Stimulated activated naive CD8-positive, alpha-beta T cell treated with anti-CD3 and anti-CD28 coated beads, Interleukin-15, amount 100 ng/mL, for 72 hours (primary cell): ENCODE data around the gene DFFB.
"Not testable (repeated sequence)": the region's sequence is repeated elsewhere in the genome, so short reads cannot be mapped to it uniquely, and the experiment has no call there.

ENCODE experiments used
- ATAC-seq: fragments of 150-1000 bp; cut with Tn5 transposase; 2 replicates; pipeline ENCODE4 v1.10.0; 2021; ENCODE audit warnings: mild to moderate bottlenecking, moderate library complexity
- DNase-seq, 2 donors: peaks; one replicate each; pipeline ENCODE4 v3.0.0; 2021 to 2022
- H3K27ac Mint-ChIP-seq, 2 donors: one replicate each; pipeline ENCODE4 v1.8.0; 2022; ENCODE audit warnings: mild to moderate bottlenecking in 2 of 2, mixed read lengths in 2 of 2, moderate library complexity in 2 of 2
- H3K27me3 Mint-ChIP-seq: one replicate; pipeline ENCODE4 v1.8.0; 2022; ENCODE audit warnings: mixed read lengths
- H3K4me1 Mint-ChIP-seq: one replicate; pipeline ENCODE4 v1.8.0; 2022; ENCODE audit warnings: mild to moderate bottlenecking, mixed read lengths
- H3K4me3 Mint-ChIP-seq, 2 donors: one replicate each; pipeline ENCODE4 v1.8.0; 2022; ENCODE audit warnings: mild to moderate bottlenecking in 2 of 2, mixed read lengths in 2 of 2, moderate library complexity in 1 of 2
- H3K9me3 Mint-ChIP-seq, 2 donors: one replicate each; pipeline ENCODE4 v1.8.0; 2022; ENCODE audit warnings: mixed read lengths in 2 of 2

DFFB gene

GRCh38 chr1:3914911-3915310, 57.6 kb downstream of the DFFB start:
- DNase-seq (no peak), ATAC-seq (no peak)
- H3K4me3 Mint-ChIP-seq: no peak overlapping the region
- H3K27me3 Mint-ChIP-seq: peaks cover 21% of the 10 kb centered on the region
- peaks cover 0 to 4% of the 10 kb centered on the region in 2 donors for H3K9me3 Mint-ChIP-seq
- H3K27ac Mint-ChIP-seq: no peak overlapping the region
- H3K4me1 Mint-ChIP-seq: peaks cover 9% of the 10 kb centered on the region

- Mint-ChIP-seq H3K27me3 (peaks cover 14% of the 10 kb centered on the region), H3K4me1 (peaks cover 7% of the 10 kb centered on the region), H3K9me3 (peaks cover 0 to 4% of the 10 kb centered on the region in 2 donors), H3K27ac (no peak overlapping the region), H3K4me3 (no peak overlapping the region)
- DNase-seq (no peak), ATAC-seq (no peak)
These were observed 58.4 kb downstream of the DFFB start for GRCh38 chr1:3915551-3916121.

- H3K27me3 Mint-ChIP-seq: peaks cover 8% of the 10 kb centered on the region
- no peak for ATAC-seq
- H3K27ac Mint-ChIP-seq: no peak overlapping the region
- peaks cover 4% of the 10 kb centered on the region for H3K4me1 Mint-ChIP-seq
- no peak for DNase-seq
- no peak overlapping the region for H3K4me3 Mint-ChIP-seq
- peaks cover 0 to 4% of the 10 kb centered on the region in 2 donors for H3K9me3 Mint-ChIP-seq
These were observed 60.5 kb downstream of the DFFB start for GRCh38 chr1:3917761-3918160.

GRCh38 chr1:3918359-3918758, 61.1 kb downstream of the DFFB start:
- DNase-seq, H3K27me3 Mint-ChIP-seq, ATAC-seq, H3K4me3 Mint-ChIP-seq, H3K4me1 Mint-ChIP-seq, H3K9me3 Mint-ChIP-seq: not testable (repeated sequence)
- peak overlapping the region in 1 of 2 donors; percentile 29 for H3K27ac Mint-ChIP-seq

GRCh38 chr1:3918966-3919611, 61.8 kb downstream of the DFFB start:
- peaks cover 5% of the 10 kb centered on the region for H3K4me1 Mint-ChIP-seq
- no peak overlapping the region for H3K4me3 Mint-ChIP-seq
- DNase-seq: no peak
- H3K9me3 Mint-ChIP-seq: peaks cover 0 to 4% of the 10 kb centered on the region in 2 donors
- no peak overlapping the region for H3K27ac Mint-ChIP-seq
- ATAC-seq: no peak
- peaks cover 8% of the 10 kb centered on the region for H3K27me3 Mint-ChIP-seq

GRCh38 chr1:3919706-3920105, 62.4 kb downstream of the DFFB start:
- H3K27ac Mint-ChIP-seq: no peak overlapping the region
- ATAC-seq (no peak), DNase-seq (no peak)
- no peak overlapping the region for H3K4me3 Mint-ChIP-seq
- peaks cover 8% of the 10 kb centered on the region for H3K27me3 Mint-ChIP-seq
- H3K9me3 Mint-ChIP-seq: peaks cover 0 to 4% of the 10 kb centered on the region in 2 donors
- H3K4me1 Mint-ChIP-seq: peaks cover 5% of the 10 kb centered on the region

- no peak for DNase-seq
- H3K27ac Mint-ChIP-seq: no peak overlapping the region
These were observed 64.5 kb downstream of the DFFB start for GRCh38 chr1:3921765-3922164.

GRCh38 chr1:3922201-3922725, 65.0 kb downstream of the DFFB start:
- H3K27me3 Mint-ChIP-seq: peaks cover 8% of the 10 kb centered on the region
- H3K9me3 Mint-ChIP-seq: peaks cover 0 to 4% of the 10 kb centered on the region in 2 donors
- peaks cover 5% of the 10 kb centered on the region for H3K4me1 Mint-ChIP-seq
- H3K4me3 Mint-ChIP-seq: no peak overlapping the region
- DNase-seq: no peak
- ATAC-seq: peak; percentile 70
- no peak overlapping the region for H3K27ac Mint-ChIP-seq

More at GRCh38 chr1:3921765-3922164, 64.5 kb downstream of the DFFB start:
- no peak for ATAC-seq
- Mint-ChIP-seq H3K27me3 (peaks cover 8% of the 10 kb centered on the region), H3K4me1 (peaks cover 5% of the 10 kb centered on the region), H3K9me3 (peaks cover 0 to 4% of the 10 kb centered on the region in 2 donors), H3K4me3 (no peak overlapping the region)

GRCh38 chr1:3922851-3923250, 65.6 kb downstream of the DFFB start:
- Mint-ChIP-seq H3K4me3 (no peak overlapping the region), H3K4me1 (peaks cover 5% of the 10 kb centered on the region), H3K27ac (no peak overlapping the region), H3K9me3 (peaks cover 0 to 4% of the 10 kb centered on the region in 2 donors), H3K27me3 (peaks cover 8% of the 10 kb centered on the region)
- ATAC-seq (peak; percentile 47), DNase-seq (no peak)

GRCh38 chr1:3923378-3924185, 66.3 kb downstream of the DFFB start:
- DNase-seq (no peak), ATAC-seq (no peak)
- Mint-ChIP-seq H3K4me1 (peaks cover 5% of the 10 kb centered on the region), H3K27ac (no peak overlapping the region), H3K4me3 (no peak overlapping the region), H3K9me3 (peaks cover 0 to under 1% of the 10 kb centered on the region in 2 donors), H3K27me3 (peaks cover 8% of the 10 kb centered on the region)

GRCh38 chr1:3924186-3924824, 67.0 kb downstream of the DFFB start:
- H3K27me3 Mint-ChIP-seq: peaks cover 8% of the 10 kb centered on the region
- peaks cover 5% of the 10 kb centered on the region for H3K4me1 Mint-ChIP-seq
- ATAC-seq (no peak), DNase-seq (no peak)
- H3K9me3 Mint-ChIP-seq: peaks cover under 1 to 4% of the 10 kb centered on the region in 2 donors
- no peak overlapping the region for H3K4me3 Mint-ChIP-seq
- H3K27ac Mint-ChIP-seq: no peak overlapping the region

GRCh38 chr1:3924825-3925220, 67.5 kb downstream of the DFFB start:
- Mint-ChIP-seq H3K27ac (no peak overlapping the region), H3K4me3 (no peak overlapping the region), H3K4me1 (peaks cover 5% of the 10 kb centered on the region), H3K27me3 (peaks cover 8% of the 10 kb centered on the region), H3K9me3 (peaks cover 6 to 7% of the 10 kb centered on the region in 2 donors)
- ATAC-seq (no peak), DNase-seq (no peak)

- peaks cover 8% of the 10 kb centered on the region for H3K27me3 Mint-ChIP-seq
- DNase-seq (no peak), ATAC-seq (no peak)
- H3K4me1 Mint-ChIP-seq: peaks cover 5% of the 10 kb centered on the region
- H3K9me3 Mint-ChIP-seq: peaks cover 10 to 12% of the 10 kb centered on the region in 2 donors
- H3K27ac Mint-ChIP-seq: no peak overlapping the region
- H3K4me3 Mint-ChIP-seq: no peak overlapping the region
These were observed 68.0 kb downstream of the DFFB start for GRCh38 chr1:3925256-3925655.

- Mint-ChIP-seq H3K27ac (no peak overlapping the region), H3K4me1 (peaks cover 5% of the 10 kb centered on the region), H3K9me3 (peaks cover 15 to 16% of the 10 kb centered on the region in 2 donors), H3K27me3 (peaks cover 7% of the 10 kb centered on the region), H3K4me3 (no peak overlapping the region)
- ATAC-seq (no peak), DNase-seq (no peak)
These were observed 68.5 kb downstream of the DFFB start for GRCh38 chr1:3925762-3926161.

- H3K4me1 Mint-ChIP-seq: peaks cover 5% of the 10 kb centered on the region
- H3K27me3 Mint-ChIP-seq: no peaks in the 10 kb centered on the region
- ATAC-seq: no peak
- no peak for DNase-seq
- no peak overlapping the region for H3K4me3 Mint-ChIP-seq
- H3K9me3 Mint-ChIP-seq: peaks cover 16% of the 10 kb centered on the region in 2 donors
- no peak overlapping the region for H3K27ac Mint-ChIP-seq
These were observed 69.7 kb downstream of the DFFB start for GRCh38 chr1:3926956-3927355.
